ENCODE data around the gene SLC16A7.
"Not testable (repeated sequence)": the region's sequence is repeated elsewhere in the genome, so short reads cannot be mapped to it uniquely, and the experiment has no call there.

The SLC16A7 gene

GRCh38 chr12:59583003-59583712 is 12.7 kb upstream of the SLC16A7 start:
- TF ChIP-seq PAX5 (IDR thresholded peaks at IDR 0.05; ENCODE audit: insufficient read depth, low read length, severe bottlenecking) (no peak), POLR2AphosphoS5 (IDR thresholded peaks at IDR 0.05; ENCODE audit: low read depth, low read length) (no peak), POLR2A (IDR thresholded peaks at IDR 0.05; ENCODE audit: low read depth, low read length) (no peak), TAF1 (IDR thresholded peaks at IDR 0.05; ENCODE audit: low read depth, low read length) (no peak), POU2F2 (IDR thresholded peaks at IDR 0.05; ENCODE audit: low read depth, low read length) (no peak), SPI1 (IDR thresholded peaks at IDR 0.05; ENCODE audit: low read depth, low read length) (no peak)
- no peak for FAIRE-seq
- no peak for DNase-seq (ENCODE audit: insufficient read length, low spot score)

DNA sequence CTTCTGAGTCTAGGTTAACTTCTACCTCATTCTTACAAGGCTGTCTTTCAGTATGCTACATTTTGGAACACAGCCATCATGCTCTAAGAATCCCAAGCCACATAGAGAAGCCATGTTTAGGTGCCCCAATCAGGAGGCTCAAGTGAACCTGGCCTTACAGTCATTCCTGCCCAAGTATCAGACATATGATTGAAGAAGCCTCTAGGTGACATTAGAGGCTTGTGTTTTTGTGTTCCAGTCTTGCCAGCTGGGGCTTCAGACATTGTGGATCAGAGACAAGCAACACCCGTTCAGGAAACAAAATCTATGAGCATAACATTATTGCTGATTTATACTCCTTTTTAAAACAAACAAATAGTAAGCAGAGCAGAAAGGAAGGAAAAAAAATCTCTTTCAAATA is 8.1 kb upstream of the SLC16A7 start:
- no peak for TF ChIP-seq SPI1 (IDR thresholded peaks at IDR 0.05; ENCODE audit: low read depth, low read length)
- TF ChIP-seq POU2F2 (IDR thresholded peaks at IDR 0.05; ENCODE audit: low read depth, low read length): no peak
- no peak for TF ChIP-seq PAX5 (IDR thresholded peaks at IDR 0.05; ENCODE audit: insufficient read depth, low read length, severe bottlenecking)
- no peak for TF ChIP-seq POLR2AphosphoS5 (IDR thresholded peaks at IDR 0.05; ENCODE audit: low read depth, low read length)
- TF ChIP-seq POLR2A (IDR thresholded peaks at IDR 0.05; ENCODE audit: low read depth, low read length): no peak
- TF ChIP-seq TAF1 (IDR thresholded peaks at IDR 0.05; ENCODE audit: low read depth, low read length): no peak
- FAIRE-seq (no peak), DNase-seq (ENCODE audit: insufficient read length, low spot score) (no peak)

GRCh38 chr12:59593761-59594160 is 2.1 kb upstream of the SLC16A7 start:
- no peak for DNase-seq (ENCODE audit: insufficient read length, low spot score)
- FAIRE-seq: no peak
- TF ChIP-seq TAF1 (IDR thresholded peaks at IDR 0.05; ENCODE audit: low read depth, low read length) (no peak), SPI1 (IDR thresholded peaks at IDR 0.05; ENCODE audit: low read depth, low read length) (no peak), POU2F2 (IDR thresholded peaks at IDR 0.05; ENCODE audit: low read depth, low read length) (no peak), POLR2A (IDR thresholded peaks at IDR 0.05; ENCODE audit: low read depth, low read length) (no peak), PAX5 (IDR thresholded peaks at IDR 0.05; ENCODE audit: insufficient read depth, low read length, severe bottlenecking) (no peak), POLR2AphosphoS5 (IDR thresholded peaks at IDR 0.05; ENCODE audit: low read depth, low read length) (no peak)

DNA sequence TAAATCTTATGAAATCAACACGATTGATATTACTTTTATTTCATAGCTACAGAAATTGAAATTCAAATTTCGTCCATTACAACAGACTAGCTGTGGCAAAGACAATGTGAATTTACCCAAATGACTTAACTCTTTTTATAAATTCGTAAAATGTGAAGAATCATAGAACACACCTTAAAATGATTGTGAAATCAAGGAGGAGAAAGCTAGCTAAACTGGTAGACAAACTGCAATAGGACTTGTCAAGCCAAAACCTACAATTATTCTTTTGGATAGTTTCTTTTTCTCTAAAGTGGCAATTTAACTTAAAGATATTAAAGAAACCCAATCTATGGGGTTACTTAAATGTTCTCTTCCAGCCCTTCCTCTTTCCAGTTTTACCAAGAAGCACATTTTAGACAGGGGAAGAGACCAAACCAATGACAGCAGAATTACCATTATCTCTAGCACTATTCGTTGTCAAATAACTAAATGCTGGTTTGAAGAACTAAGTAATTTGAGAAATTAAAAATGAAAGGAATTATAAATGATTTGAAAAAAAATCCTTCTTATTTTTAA is 807 bp upstream of the SLC16A7 start:
- DNase-seq (ENCODE audit: insufficient read length, low spot score) (no peak), FAIRE-seq (no peak)
- TF ChIP-seq POLR2A (IDR thresholded peaks at IDR 0.05; ENCODE audit: low read depth, low read length) (no peak), SPI1 (IDR thresholded peaks at IDR 0.05; ENCODE audit: low read depth, low read length) (no peak), POLR2AphosphoS5 (IDR thresholded peaks at IDR 0.05; ENCODE audit: low read depth, low read length) (no peak), PAX5 (IDR thresholded peaks at IDR 0.05; ENCODE audit: insufficient read depth, low read length, severe bottlenecking) (no peak), POU2F2 (IDR thresholded peaks at IDR 0.05; ENCODE audit: low read depth, low read length) (no peak), TAF1 (IDR thresholded peaks at IDR 0.05; ENCODE audit: low read depth, low read length) (no peak)

- TF ChIP-seq POU2F2 (IDR thresholded peaks at IDR 0.05; ENCODE audit: low read depth, low read length) (no peak), TAF1 (IDR thresholded peaks at IDR 0.05; ENCODE audit: low read depth, low read length) (no peak), POLR2A (IDR thresholded peaks at IDR 0.05; ENCODE audit: low read depth, low read length) (no peak), POLR2AphosphoS5 (IDR thresholded peaks at IDR 0.05; ENCODE audit: low read depth, low read length) (no peak), PAX5 (IDR thresholded peaks at IDR 0.05; ENCODE audit: insufficient read depth, low read length, severe bottlenecking) (no peak), SPI1 (IDR thresholded peaks at IDR 0.05; ENCODE audit: low read depth, low read length) (no peak)
- DNase-seq (ENCODE audit: insufficient read length, low spot score) (no peak), FAIRE-seq (no peak)
Measured at GRCh38 chr12:59595565-59595882, 305 bp upstream of the SLC16A7 start.

DNA sequence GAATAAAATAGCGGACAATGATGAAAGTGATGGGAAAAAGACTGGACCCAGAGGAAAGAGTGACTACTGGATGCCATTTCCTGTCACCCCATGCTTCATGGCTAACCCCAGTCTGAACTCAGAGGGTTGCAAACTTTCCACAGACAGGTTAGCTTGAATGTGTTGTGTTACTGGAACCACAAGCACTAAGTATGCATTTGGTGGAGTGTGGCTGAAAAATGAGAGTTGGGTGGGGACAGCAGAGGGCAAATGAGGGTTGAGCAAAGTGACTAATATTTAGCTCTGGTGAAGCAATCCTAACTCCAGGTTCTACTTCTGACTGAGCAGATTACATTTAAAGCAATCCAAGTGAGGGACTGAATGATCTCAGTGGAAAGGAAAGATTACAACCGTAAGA is 1.6 kb downstream of the SLC16A7 start:
- TF ChIP-seq POLR2AphosphoS5 (IDR thresholded peaks at IDR 0.05; ENCODE audit: low read depth, low read length): no peak
- TF ChIP-seq TAF1 (IDR thresholded peaks at IDR 0.05; ENCODE audit: low read depth, low read length): no peak; the same call in 1 of the 2 replicates
- peak; percentile 86 for TF ChIP-seq POU2F2 (IDR thresholded peaks at IDR 0.05; ENCODE audit: low read depth, low read length)
- peak; percentile 96 for FAIRE-seq
- peak; percentile 4 for DNase-seq (ENCODE audit: insufficient read length, low spot score)

- TF ChIP-seq POU2F2 (IDR thresholded peaks at IDR 0.05; ENCODE audit: low read depth, low read length) (no peak), PAX5 (IDR thresholded peaks at IDR 0.05; ENCODE audit: insufficient read depth, low read length, severe bottlenecking) (no peak), TAF1 (IDR thresholded peaks at IDR 0.05; ENCODE audit: low read depth, low read length) (no peak)
- FAIRE-seq (no peak), DNase-seq (ENCODE audit: insufficient read length, low spot score) (no peak)
Measured at GRCh38 chr12:59600171-59600570, 4.3 kb downstream of the SLC16A7 start.

DNA sequence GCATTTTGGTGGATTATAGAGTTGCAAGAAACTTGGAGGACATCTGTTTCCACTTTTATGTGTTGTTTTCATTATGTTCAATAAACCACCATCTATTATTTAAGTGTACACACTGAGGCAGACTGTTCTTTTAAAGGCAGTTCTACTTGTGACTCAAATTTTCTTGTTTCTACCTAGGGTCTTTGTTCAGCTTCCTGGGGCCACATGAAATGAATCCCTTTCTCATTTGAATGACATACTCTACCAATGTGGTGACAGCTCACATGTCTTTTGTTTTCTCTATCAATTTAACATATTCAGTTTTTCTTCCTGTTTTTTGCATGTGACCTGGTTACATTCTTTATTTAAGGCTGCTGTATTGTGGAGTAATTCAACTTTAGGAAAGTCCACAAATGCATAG is 7.9 kb downstream of the SLC16A7 start:
- no peak for FAIRE-seq
- DNase-seq (ENCODE audit: insufficient read length, low spot score): no peak
- TF ChIP-seq SPI1 (IDR thresholded peaks at IDR 0.05; ENCODE audit: low read depth, low read length): no peak
- TF ChIP-seq POU2F2 (IDR thresholded peaks at IDR 0.05; ENCODE audit: low read depth, low read length): no peak
- TF ChIP-seq POLR2AphosphoS5 (IDR thresholded peaks at IDR 0.05; ENCODE audit: low read depth, low read length): no peak
- TF ChIP-seq PAX5 (IDR thresholded peaks at IDR 0.05; ENCODE audit: insufficient read depth, low read length, severe bottlenecking): no peak
- TF ChIP-seq POLR2A (IDR thresholded peaks at IDR 0.05; ENCODE audit: low read depth, low read length): no peak
- TF ChIP-seq TAF1 (IDR thresholded peaks at IDR 0.05; ENCODE audit: low read depth, low read length): no peak

- FAIRE-seq; DNase-seq (ENCODE audit: insufficient read length, low spot score): not testable (repeated sequence)
Measured at GRCh38 chr12:59612823-59613434, 17.1 kb downstream of the SLC16A7 start.
